HCT116 (cell line): ENCODE measurements around the gene ZCWPW1. TPM values are rescaled to one million over a fixed set of nuclear protein-coding genes. Genes with fewer than 3 reads are reported as not detected.
A peak's percentile ranks its signal among the peaks of the same experiment; 100 is the strongest.
"Not testable (repeated sequence)": the region's sequence is repeated elsewhere in the genome, so short reads cannot be mapped to it uniquely, and the experiment has no call there.

Source experiments
- ATAC-seq: fragments of 200-7000 bp; cut with Tn5 transposase; 2 replicates; pipeline ENCODE4 v1.9.1; 2020; ENCODE audit warnings: mild to moderate bottlenecking, moderate library complexity
- BruUV-seq: library from RNA; stranded (reverse); fragments of 400-500 nt; replicated peaks from 2 replicates; lab custom pipeline; 2021; lab: Mats Ljungman, UMichigan
- CTCF ChIA-PET: fragments of 300-600 bp; sonication (Branson Sonifier 250); formaldehyde crosslinking; loops from one replicate; lab custom pipeline; 2021; ENCODE audit warnings: antibody characterized with exemption; lab: Charles Lee
- POLR2A ChIA-PET: fragments of 300-600, 350-600 bp; sonication (Branson Sonifier 250); formaldehyde crosslinking; loops from one replicate; lab custom pipeline; 2021; ENCODE audit warnings: antibody characterized with exemption; lab: Charles Lee
- RAD21 ChIA-PET, 2 experiments: fragments of 300-600 bp; sonication (Branson Sonifier 250); formaldehyde crosslinking; loops; one replicate each; lab custom pipeline; 2023; ENCODE audit warnings: low total read pairs in 2 of 2; ENCODE audit not compliant: uncharacterized antibody in 2 of 2, unreplicated experiment in 2 of 2, low non-redundant PET in 1 of 2; lab: Charles Lee
- DNase-seq: peaks from one replicate; pipeline ENCODE4 v3.0.0-alpha.2; 2010; ENCODE audit warnings: low read depth, low spot score
- H2AFZ ChIP-seq: fragments of 200-600 bp; shearing (Covaris generic), sonication (generic); 2 replicates; pipeline ENCODE4 v1.6.1; 2017; ENCODE audit warnings: low read depth, mixed run types, mixed read lengths, antibody characterized with exemption, low read length; ENCODE audit not compliant: poor library complexity, severe bottlenecking
- H3K27ac ChIP-seq: 2 replicates; pipeline ENCODE4 v1.5.1; 2012; ENCODE audit warnings: low read depth, low read length
- H3K27me3 ChIP-seq: fragments of 200-600 bp; sonication (generic); 2 replicates; pipeline ENCODE4 v1.6.1; 2016; ENCODE audit warnings: mixed run types, low read length, mixed read lengths; ENCODE audit not compliant: insufficient read depth
- H3K36me3 ChIP-seq, 2 experiments: fragments of 200-500 bp in 1 of 2; fragments of 200-600 bp in 1 of 2; sonication (Bioruptor generic) in 1 of 2; sonication (generic) in 1 of 2; 2 replicates each; pipeline versions ENCODE4 v1.5.1 to v1.6.1; 2014 to 2016; ENCODE audit warnings: low read length in 2 of 2, inconsistent platforms in 1 of 2, mixed read lengths in 1 of 2, mixed run types in 1 of 2; ENCODE audit not compliant: insufficient read depth in 2 of 2, control insufficient read depth in 1 of 2
- H3K4me1 ChIP-seq, 2 experiments: fragments of 200-600 bp in 1 of 2; sonication (generic) in 1 of 2; 2 replicates each; pipeline versions ENCODE4 v1.5.1 to v1.6.1; 2012 to 2017; ENCODE audit warnings: low read length in 2 of 2, inconsistent platforms in 1 of 2, mild to moderate bottlenecking in 1 of 2, mixed read lengths in 1 of 2, mixed run types in 1 of 2, moderate library complexity in 1 of 2; ENCODE audit not compliant: insufficient read depth in 2 of 2, control insufficient read depth in 1 of 2
- H3K4me2 ChIP-seq: fragments of 200-600 bp; sonication (generic); 2 replicates; pipeline ENCODE4 v1.6.1; 2017; ENCODE audit warnings: mixed run types, low read length, mixed read lengths
- H3K4me3 ChIP-seq, 2 experiments: fragments of 200-600 bp in 1 of 2; sonication (generic) in 1 of 2; replicated peaks in 1 of 2; 2 replicates each; pipeline ENCODE4 v1.5.1; 2011 to 2016; ENCODE audit warnings: low read length in 2 of 2, control low read depth in 1 of 2, low read depth in 1 of 2, mild to moderate bottlenecking in 1 of 2, mixed read lengths in 1 of 2, mixed run types in 1 of 2
- H3K79me2 ChIP-seq: fragments of 200-600 bp; sonication (generic); 2 replicates; pipeline ENCODE4 v1.6.1; 2017; ENCODE audit warnings: mild to moderate bottlenecking, mixed run types, low read length, moderate library complexity, mixed read lengths; ENCODE audit not compliant: insufficient read depth
- H3K9ac ChIP-seq: fragments of 200-600 bp; sonication (generic); 2 replicates; pipeline ENCODE4 v1.6.1; 2016; ENCODE audit warnings: low read length, mixed read lengths
- H3K9me2 ChIP-seq: fragments of 200-600 bp; sonication (generic), shearing (Covaris generic); 2 replicates; pipeline ENCODE4 v1.6.1; 2017; ENCODE audit warnings: mixed run types, mild to moderate bottlenecking, moderate library complexity; ENCODE audit not compliant: insufficient read depth
- H3K9me3 ChIP-seq, 2 experiments: fragments of 200-500 bp in 1 of 2; fragments of 200-600 bp in 1 of 2; sonication (Bioruptor generic) in 1 of 2; sonication (generic) in 1 of 2; 2 replicates each; pipeline ENCODE4 v1.6.1; 2014 to 2017; ENCODE audit warnings: low read length in 2 of 2, mixed read lengths in 2 of 2, inconsistent platforms in 1 of 2, low read depth in 1 of 2, mild to moderate bottlenecking in 1 of 2, mixed run types in 1 of 2, moderate library complexity in 1 of 2; ENCODE audit not compliant: control insufficient read depth in 1 of 2, insufficient read depth in 1 of 2
- H4K20me1 ChIP-seq: fragments of 200-600 bp; sonication (generic), shearing (Covaris generic); 2 replicates; pipeline ENCODE4 v1.6.1; 2017; ENCODE audit warnings: mixed run types, mild to moderate bottlenecking, moderate library complexity; ENCODE audit not compliant: insufficient read depth
- CEBPB ChIP-seq: IDR thresholded peaks from 2 replicates; pipeline ENCODE4 v1.6.1; 2012; ENCODE audit warnings: low read depth
- ELF1 ChIP-seq: IDR thresholded peaks from 2 replicates; pipeline ENCODE4 v1.6.1; 2012; ENCODE audit warnings: low read depth, borderline replicate concordance
- JUND ChIP-seq: IDR thresholded peaks from 2 replicates; pipeline ENCODE4 v1.6.1; 2012
- POLR2AphosphoS5 ChIP-seq: IDR thresholded peaks from 2 replicates; pipeline ENCODE4 v1.6.1; 2011; ENCODE audit warnings: mild to moderate bottlenecking, low read depth, low read length, moderate library complexity
- RAD21 ChIP-seq: IDR thresholded peaks from 2 replicates; pipeline ENCODE4 v1.6.1; 2012; ENCODE audit warnings: low read depth, mild to moderate bottlenecking
- SP1 ChIP-seq: IDR thresholded peaks from 2 replicates; pipeline ENCODE4 v1.6.1; 2012; ENCODE audit warnings: low read depth
- SRF ChIP-seq: IDR thresholded peaks from 2 replicates; pipeline ENCODE4 v1.6.1; 2012; ENCODE audit warnings: low read depth
- intact Hi-C: fragments of 100-400 bp; cut with micrococcal nuclease; formaldehyde crosslinking; loops from 2 replicates; pipeline ENCODE4 v1.10.0; 2022
- total RNA-seq: library from RNA; stranded (reverse); gene quantifications from one replicate; pipeline ENCODE4 v1.2.1, GENCODE V29; 2021; ENCODE audit not compliant: unreplicated experiment
- TF ChIP-seq, protein P1 (sequence below), 3 experiments: fragments of 200-600 bp in 1 of 3; sonication (generic) in 1 of 3; IDR thresholded peaks in 2 of 3; conservative IDR thresholded peaks in 1 of 3; 2 replicates each; pipeline ENCODE4 v1.5.1; 2012 to 2017; ENCODE audit warnings: low read depth in 2 of 3, low read length in 2 of 3, antibody characterized with exemption in 1 of 3, borderline replicate concordance in 1 of 3, control low read depth in 1 of 3, mild to moderate bottlenecking in 1 of 3, mixed read lengths in 1 of 3, mixed run types in 1 of 3, moderate library complexity in 1 of 3; ENCODE audit not compliant: insufficient read depth in 1 of 3
- TF ChIP-seq, protein P2 (sequence below): IDR thresholded peaks from 2 replicates; pipeline ENCODE4 v1.6.1; 2011; ENCODE audit warnings: mild to moderate bottlenecking, low read length, moderate library complexity; ENCODE audit not compliant: insufficient replicate concordance; ENCODE audit errors: extremely low read depth
- TF ChIP-seq, protein P3 (sequence below): IDR thresholded peaks from 2 replicates; pipeline ENCODE4 v1.6.1; 2012
- TF ChIP-seq, protein P4 (sequence below): IDR thresholded peaks from 2 replicates; pipeline ENCODE4 v1.6.1; 2012

The ZCWPW1 gene
- total RNA-seq, 1 experiment from 2014 or later = 1.5 TPM

DNA sequence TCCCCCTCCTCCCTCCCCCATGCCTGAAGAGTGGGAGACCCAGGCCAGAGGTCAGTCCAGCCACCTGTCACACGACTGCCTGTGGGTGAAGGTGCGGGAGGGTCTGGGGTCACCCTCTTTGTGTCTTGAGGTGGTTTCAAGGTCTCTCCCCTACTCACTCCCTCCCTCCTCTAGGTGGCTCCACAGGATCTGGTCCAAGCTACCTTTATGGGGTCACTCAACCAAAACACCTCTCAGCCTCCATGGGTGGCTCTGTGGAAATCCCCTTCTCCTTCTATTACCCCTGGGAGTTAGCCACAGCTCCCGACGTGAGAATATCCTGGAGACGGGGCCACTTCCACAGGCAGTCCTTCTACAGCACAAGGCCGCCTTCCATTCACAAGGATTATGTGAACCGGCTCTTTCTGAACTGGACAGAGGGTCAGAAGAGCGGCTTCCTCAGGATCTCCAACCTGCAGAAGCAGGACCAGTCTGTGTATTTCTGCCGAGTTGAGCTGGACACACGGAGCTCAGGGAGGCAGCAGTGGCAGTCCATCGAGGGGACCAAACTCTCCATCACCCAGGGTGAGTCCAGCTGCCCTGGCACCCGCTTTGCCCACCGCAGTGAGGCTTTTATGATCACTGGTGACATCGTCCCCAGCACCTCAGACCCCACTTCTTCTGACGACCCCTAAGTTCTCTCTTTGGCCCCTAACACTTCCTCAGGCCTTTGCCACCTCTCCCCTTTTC lies 54.5 kb downstream of the ZCWPW1 start:
- POLR2A ChIA-PET, DNase-seq, H3K27me3 ChIP-seq, H3K9ac ChIP-seq, H4K20me1 ChIP-seq, BruUV-seq, CTCF ChIA-PET, RAD21 ChIA-PET, H3K79me2 ChIP-seq, intact Hi-C loops, H3K4me2 ChIP-seq, H2AFZ ChIP-seq, H3K27ac ChIP-seq, H3K4me3 ChIP-seq, H3K4me1 ChIP-seq, H3K9me2 ChIP-seq, H3K36me3 ChIP-seq, H3K9me3 ChIP-seq: not testable (repeated sequence)
- peak; percentile 59 for ATAC-seq
- TF ChIP-seq RAD21 = peak; percentile 30; the same call in 1 of the 2 replicates
- TF ChIP-seq, protein P1, sequence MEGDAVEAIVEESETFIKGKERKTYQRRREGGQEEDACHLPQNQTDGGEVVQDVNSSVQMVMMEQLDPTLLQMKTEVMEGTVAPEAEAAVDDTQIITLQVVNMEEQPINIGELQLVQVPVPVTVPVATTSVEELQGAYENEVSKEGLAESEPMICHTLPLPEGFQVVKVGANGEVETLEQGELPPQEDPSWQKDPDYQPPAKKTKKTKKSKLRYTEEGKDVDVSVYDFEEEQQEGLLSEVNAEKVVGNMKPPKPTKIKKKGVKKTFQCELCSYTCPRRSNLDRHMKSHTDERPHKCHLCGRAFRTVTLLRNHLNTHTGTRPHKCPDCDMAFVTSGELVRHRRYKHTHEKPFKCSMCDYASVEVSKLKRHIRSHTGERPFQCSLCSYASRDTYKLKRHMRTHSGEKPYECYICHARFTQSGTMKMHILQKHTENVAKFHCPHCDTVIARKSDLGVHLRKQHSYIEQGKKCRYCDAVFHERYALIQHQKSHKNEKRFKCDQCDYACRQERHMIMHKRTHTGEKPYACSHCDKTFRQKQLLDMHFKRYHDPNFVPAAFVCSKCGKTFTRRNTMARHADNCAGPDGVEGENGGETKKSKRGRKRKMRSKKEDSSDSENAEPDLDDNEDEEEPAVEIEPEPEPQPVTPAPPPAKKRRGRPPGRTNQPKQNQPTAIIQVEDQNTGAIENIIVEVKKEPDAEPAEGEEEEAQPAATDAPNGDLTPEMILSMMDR (IDR thresholded peaks at IDR 0.05 in 2 of 3, conservative IDR thresholded peaks at IDR 0.05 in 1 of 3; ENCODE audit: borderline replicate concordance in 1 of 3, insufficient read depth in 1 of 3, low read depth in 2 of 3, low read length in 2 of 3) = 0 out of 6 replicates have a peak, but pooled peaks of 1 of the 3 experiments have one; percentile 9

DNA sequence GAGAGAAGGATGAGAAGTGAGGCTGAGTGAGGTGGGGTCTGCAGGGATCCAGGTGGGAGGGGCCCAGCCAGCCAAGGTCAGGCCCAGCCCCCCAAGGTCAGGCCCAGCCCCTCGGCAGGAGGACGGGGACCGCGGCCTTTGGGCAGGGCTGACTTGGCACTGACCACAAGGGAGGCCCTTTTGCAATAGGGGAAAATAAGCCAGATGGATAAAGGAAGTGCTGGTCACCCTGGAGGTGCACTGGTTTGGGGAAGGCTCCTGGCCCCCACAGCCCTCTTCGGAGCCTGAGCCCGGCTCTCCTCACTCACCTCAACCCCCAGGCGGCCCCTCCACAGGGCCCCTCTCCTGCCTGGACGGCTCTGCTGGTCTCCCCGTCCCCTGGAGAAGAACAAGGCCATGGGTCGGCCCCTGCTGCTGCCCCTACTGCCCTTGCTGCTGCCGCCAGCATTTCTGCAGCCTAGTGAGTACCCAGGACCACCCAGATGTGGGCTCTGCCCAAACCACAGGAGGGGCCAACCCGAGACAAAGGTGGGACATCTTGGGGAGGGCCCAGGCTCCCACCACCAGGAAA lies 55.2 kb downstream of the ZCWPW1 start, which contains the start of gene PILRA:
Gene PILRA, plus strand, starts transcription at position 227 of the 571 bp plus-strand sequence. Its CDS starts 170 bp downstream, at position 397.
- no peak for ATAC-seq
- ChIA-PET RAD21 (no interaction called here), CTCF (no interaction called here), POLR2A (no interaction called here)
- no peaks in the 10 kb centered on the region for H3K79me2 ChIP-seq
- H3K4me1 ChIP-seq = no peaks in the 10 kb centered on the region
- H3K36me3 ChIP-seq = no peaks in the 10 kb centered on the region
- no peak within 1 kb of the TSS for H3K4me3 ChIP-seq
- no TSS peak for BruUV-seq
- no peaks in the 10 kb centered on the region for H3K9me2 ChIP-seq
- H3K4me2 ChIP-seq = no peak within 1 kb of the TSS
- no peak for DNase-seq
- H4K20me1 ChIP-seq = no peaks in the 10 kb centered on the region
- H3K27ac ChIP-seq = no peak within 1 kb of the TSS
- no peak within 1 kb of the TSS for H2AFZ ChIP-seq
- no peaks in the 10 kb centered on the region for H3K27me3 ChIP-seq
- H3K9me3 ChIP-seq = no peaks in the 10 kb centered on the region
- intact Hi-C loops = no loop called here
- H3K9ac ChIP-seq = no peak within 1 kb of the TSS
- TF ChIP-seq SRF (no peak), POLR2AphosphoS5 (no peak), SP1 (no peak), CEBPB (no peak), JUND (no peak), RAD21 (no peak), ELF1 (no peak)
- TF ChIP-seq, protein P2, sequence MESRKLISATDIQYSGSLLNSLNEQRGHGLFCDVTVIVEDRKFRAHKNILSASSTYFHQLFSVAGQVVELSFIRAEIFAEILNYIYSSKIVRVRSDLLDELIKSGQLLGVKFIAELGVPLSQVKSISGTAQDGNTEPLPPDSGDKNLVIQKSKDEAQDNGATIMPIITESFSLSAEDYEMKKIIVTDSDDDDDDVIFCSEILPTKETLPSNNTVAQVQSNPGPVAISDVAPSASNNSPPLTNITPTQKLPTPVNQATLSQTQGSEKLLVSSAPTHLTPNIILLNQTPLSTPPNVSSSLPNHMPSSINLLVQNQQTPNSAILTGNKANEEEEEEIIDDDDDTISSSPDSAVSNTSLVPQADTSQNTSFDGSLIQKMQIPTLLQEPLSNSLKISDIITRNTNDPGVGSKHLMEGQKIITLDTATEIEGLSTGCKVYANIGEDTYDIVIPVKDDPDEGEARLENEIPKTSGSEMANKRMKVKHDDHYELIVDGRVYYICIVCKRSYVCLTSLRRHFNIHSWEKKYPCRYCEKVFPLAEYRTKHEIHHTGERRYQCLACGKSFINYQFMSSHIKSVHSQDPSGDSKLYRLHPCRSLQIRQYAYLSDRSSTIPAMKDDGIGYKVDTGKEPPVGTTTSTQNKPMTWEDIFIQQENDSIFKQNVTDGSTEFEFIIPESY = no peak
- TF ChIP-seq, protein P1 (IDR thresholded peaks at IDR 0.05 in 2 of 3, conservative IDR thresholded peaks at IDR 0.05 in 1 of 3; ENCODE audit: borderline replicate concordance in 1 of 3, insufficient read depth in 1 of 3, low read depth in 2 of 3, low read length in 2 of 3) = no peak
- TF ChIP-seq, protein P3, sequence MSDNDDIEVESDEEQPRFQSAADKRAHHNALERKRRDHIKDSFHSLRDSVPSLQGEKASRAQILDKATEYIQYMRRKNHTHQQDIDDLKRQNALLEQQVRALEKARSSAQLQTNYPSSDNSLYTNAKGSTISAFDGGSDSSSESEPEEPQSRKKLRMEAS = no peak
- TF ChIP-seq, protein P4, sequence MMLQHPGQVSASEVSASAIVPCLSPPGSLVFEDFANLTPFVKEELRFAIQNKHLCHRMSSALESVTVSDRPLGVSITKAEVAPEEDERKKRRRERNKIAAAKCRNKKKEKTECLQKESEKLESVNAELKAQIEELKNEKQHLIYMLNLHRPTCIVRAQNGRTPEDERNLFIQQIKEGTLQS = no peak
